HG02938 (cell line): Measurements from ENCODE around the gene ZNF536.
"Not testable (repeated sequence)": the region's sequence is repeated elsewhere in the genome, so short reads cannot be mapped to it uniquely, and the experiment has no call there.

Source experiments
- ATAC-seq: cut with Tn5 transposase; IDR thresholded peaks from one replicate; pipeline ENCODE4 v1.9.1; 2021; ENCODE audit warnings: mild to moderate bottlenecking, moderate library complexity; ENCODE audit not compliant: unreplicated experiment

ZNF536 gene

DNA sequence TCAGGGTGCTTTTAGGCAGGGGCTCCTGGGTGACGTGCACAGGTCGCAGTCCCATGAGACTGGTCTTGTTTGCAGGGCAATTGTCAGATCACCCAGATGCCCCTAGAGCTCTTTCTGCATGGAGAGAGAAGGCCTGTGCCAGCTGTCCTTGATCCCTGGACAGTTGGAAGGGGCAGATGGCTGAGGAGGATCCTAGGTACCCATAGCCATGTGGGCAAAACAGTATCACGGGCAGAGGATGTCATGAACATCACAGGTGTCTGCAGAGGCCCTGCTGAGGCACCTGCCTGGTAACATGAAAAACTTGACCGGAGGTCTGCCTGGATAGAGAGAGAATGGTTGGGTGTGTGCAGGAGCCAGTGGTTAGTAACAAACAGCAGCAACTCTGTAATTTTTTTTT is 99.3 kb downstream of the ZNF536 start:
- ATAC-seq = no peak

GRCh38 chr19:30473334-30473867 is 101.2 kb downstream of the ZNF536 start:
- no peak for ATAC-seq

- no peak for ATAC-seq
Observed at GRCh38 chr19:30476997-30477396, 104.8 kb downstream of the ZNF536 start.

GRCh38 chr19:30479231-30479630 is 107.0 kb downstream of the ZNF536 start:
- no peak for ATAC-seq

DNA sequence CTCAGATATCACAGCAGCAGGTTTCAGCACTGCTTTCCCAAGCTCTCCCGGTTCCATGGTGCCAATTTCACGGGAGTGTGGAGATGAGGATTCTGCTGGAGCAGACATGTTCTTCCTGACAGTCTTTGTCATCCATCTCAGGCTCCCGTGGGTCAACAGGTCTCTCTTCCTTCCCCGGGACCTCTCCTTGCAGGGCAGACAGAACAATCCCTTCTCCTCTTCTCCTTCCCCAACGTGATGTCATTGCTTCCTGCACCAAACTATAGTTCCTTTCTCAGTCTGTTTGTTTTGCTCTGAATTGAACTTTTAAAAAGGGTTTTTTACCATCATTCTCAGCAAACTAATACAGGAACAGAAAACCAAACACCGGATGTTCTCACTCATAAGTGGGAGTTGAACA is 107.9 kb downstream of the ZNF536 start:
- no peak for ATAC-seq

DNA sequence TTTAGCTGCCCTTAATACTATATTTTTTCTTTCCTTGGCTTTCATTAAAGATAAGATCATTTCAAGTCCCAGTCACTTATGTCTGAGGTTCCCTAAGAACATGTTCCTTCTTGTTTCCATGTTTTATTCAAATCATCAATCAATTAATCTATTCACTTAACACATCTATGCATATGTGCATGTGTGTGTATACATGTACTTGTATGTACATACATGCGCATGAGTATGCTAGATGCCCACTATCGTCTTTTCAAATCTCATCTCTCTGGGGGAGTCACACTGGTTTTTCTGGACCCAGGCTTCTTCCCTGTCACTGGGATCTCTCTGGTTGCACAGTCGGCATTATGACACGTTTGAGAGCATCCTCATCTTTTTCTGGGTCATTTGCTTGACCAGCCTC is 108.9 kb downstream of the ZNF536 start:
- ATAC-seq = no peak

- no peak for ATAC-seq
Observed at GRCh38 chr19:30481823-30482222, 109.6 kb downstream of the ZNF536 start.

DNA sequence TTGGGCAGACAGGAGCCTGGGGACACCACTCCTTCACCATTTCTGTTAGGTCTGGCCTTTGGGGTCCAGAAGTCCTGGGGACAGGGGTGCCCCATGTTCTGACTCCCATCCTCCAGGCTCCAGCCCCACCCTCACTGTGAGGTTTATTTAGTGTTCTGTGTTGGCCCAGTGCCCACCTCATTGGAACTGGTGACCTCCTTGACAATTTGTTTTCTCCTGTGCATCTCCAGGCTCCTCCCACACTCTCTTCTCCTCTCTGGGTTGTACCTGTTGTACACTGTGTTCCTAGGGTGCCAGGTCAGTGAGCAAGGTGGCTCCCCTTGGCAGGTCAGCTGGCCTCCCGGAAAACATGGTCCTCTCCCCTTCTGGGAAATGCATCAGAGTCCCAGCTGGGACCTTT is 110.8 kb downstream of the ZNF536 start:
- ATAC-seq = no peak

GRCh38 chr19:30486250-30486649 is 114.1 kb downstream of the ZNF536 start:
- not testable (repeated sequence) for ATAC-seq

GRCh38 chr19:30487178-30487577 is 115.0 kb downstream of the ZNF536 start:
- ATAC-seq = no peak

DNA sequence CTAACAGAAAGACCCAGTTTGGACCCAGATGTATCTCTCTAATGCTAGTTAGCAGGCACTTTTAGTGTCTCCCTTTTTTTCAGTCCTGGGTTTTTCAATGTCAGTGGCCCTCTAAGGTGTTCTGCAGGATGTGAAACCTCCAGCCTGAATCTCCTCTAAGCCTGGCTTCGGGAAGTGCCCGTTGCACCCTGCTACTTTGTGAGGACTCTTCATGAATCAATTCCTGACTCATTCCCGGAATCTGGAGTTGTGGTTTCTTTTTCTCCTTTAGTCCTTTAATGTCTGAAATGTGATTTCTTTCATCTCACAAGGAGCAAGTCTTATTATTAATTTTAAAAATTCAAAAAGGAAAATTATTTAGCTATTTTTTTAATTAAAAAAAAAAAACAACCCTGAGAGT is 116.0 kb downstream of the ZNF536 start:
- ATAC-seq = no peak

DNA sequence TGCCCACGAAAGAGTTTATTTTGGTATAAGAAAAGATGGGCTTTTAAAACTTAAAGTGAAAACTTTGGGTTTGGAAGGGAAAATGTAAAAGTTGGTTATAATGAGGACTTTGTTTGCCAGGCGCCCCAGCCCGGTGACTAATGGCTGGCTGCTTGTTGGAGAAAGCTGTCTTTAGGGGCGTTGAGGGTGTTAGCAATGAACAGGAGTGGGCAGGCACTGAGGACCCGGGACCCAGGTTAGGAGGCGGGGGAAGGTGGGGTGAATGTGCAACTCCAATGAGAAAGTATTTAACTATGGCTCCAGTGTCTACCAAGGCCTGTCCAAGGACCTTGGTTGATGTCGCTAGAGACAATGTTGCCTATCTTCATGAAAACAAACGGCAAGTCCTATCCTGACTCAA is 118.6 kb downstream of the ZNF536 start:
- ATAC-seq = no peak

GRCh38 chr19:30492586-30493270 is 120.5 kb downstream of the ZNF536 start:
- no peak for ATAC-seq

DNA sequence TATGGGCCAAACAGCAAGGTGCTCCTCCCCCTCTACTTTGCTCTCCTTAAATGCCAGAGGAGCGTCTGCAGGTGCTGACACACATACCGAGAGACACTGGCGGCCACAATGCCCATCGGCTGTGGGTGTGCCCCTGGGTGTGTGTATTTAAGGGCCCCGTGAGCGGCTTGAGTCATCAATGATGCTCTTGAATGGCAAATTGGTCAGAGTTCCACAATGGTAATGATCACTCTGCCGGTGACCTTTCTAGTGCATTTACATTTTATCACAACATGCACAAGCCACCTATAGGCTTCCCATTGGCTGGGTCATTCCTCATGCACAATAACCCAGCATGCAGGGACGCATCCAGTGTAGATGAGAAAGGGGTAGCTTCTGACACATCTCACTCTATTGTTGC is 124.8 kb downstream of the ZNF536 start:
- no peak for ATAC-seq

- not testable (repeated sequence) for ATAC-seq
Observed at GRCh38 chr19:30498085-30498484, 125.9 kb downstream of the ZNF536 start.

DNA sequence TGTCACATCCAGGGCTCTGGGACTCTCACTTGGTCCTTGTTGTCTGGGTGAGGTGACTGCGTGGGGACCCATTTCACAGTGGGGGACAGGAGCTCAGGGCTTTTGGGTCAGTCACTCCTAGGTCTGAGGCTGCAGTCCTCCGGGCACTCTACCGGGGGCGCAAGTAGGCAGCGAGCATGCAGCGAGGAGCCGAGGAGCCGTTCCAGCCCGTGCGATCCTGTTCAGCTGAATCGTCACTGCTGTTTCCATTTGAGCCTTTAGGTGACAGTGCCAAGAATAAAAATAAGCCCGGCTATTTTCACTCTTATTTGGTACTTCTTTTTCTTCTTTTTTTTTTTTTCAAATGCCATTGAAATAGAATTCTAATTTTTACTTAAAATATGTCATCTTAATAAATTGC is 126.5 kb downstream of the ZNF536 start:
- no peak for ATAC-seq

GRCh38 chr19:30504272-30504671 is 132.1 kb downstream of the ZNF536 start:
- ATAC-seq = no peak

DNA sequence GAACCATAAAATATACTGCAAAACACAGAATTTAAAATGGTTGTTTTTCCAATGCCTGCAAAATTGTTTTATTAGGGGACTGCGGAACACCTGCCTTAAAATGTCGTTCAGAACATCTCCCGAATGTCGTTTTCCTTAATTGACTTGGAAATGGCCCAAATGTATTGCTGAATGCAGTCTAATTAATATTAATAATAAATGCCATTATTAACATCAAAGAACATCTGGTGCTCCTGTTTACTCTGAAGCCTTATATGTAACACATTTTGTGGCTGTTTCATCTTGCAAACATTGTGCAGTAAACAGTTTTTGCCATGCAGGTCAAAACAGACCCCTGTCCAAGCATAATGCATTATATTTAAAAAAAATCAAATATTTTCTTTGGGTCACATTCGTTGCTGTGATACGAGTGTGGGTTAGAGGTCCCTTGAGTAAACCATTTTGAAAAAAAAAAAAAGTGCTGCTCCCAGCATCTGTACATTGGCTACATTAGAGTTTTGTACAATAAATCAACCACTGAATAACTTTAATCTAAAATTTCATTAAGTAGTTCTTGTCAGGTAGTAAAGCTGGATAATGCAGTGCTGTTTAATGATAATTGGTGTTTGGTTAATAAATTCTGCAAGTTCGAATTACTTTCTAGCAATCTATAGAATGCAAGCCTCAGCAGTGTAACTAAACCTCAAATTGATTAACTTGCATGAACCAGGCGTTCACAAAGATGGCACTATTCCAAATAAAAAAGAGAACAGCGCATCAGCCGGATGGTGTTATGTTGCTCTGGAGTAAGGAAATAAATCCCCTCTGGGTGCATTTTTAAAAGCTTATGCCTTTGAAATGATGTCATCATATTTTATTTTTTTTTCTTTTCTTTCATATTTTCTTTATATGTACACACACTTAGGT is 140.2 kb downstream of the ZNF536 start:
- no peak for ATAC-seq

DNA sequence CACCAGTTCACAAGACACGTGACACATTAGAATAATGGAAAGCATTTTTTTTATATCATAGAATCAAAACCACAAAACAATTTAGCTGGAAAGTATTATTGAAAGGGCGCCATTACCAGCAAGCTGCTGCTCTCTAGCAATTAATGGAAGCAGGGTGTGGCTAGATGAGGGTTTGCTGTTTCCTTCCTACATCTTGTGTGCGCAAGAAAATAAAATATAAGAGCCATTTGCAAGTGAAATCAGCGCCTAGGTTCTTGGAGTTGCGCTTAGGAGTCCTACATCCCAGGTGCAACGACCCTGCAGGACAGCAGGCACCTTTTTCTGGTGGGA is 140.9 kb downstream of the ZNF536 start:
- ATAC-seq = no peak

DNA sequence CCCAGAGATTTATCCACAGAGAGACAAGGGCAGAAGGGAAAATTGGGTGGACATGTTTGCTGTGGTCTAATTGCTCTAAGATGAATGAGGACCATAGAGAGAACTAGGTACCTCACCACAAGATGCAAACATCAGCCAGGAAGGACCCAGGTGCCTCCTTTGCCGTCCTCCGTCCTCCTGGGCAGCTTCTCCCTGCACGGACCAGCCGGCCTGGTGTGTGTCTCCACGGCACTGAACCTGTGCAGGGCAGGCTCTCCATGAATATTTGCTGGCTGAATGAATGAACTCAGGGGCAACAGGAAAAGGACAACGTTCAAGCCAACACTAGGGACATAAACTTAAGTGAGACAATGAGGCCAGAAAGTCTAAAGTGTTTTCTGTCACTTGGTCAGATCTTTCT is 143.9 kb downstream of the ZNF536 start:
- no peak for ATAC-seq

GRCh38 chr19:30516531-30516930 is 144.3 kb downstream of the ZNF536 start:
- ATAC-seq = no peak

DNA sequence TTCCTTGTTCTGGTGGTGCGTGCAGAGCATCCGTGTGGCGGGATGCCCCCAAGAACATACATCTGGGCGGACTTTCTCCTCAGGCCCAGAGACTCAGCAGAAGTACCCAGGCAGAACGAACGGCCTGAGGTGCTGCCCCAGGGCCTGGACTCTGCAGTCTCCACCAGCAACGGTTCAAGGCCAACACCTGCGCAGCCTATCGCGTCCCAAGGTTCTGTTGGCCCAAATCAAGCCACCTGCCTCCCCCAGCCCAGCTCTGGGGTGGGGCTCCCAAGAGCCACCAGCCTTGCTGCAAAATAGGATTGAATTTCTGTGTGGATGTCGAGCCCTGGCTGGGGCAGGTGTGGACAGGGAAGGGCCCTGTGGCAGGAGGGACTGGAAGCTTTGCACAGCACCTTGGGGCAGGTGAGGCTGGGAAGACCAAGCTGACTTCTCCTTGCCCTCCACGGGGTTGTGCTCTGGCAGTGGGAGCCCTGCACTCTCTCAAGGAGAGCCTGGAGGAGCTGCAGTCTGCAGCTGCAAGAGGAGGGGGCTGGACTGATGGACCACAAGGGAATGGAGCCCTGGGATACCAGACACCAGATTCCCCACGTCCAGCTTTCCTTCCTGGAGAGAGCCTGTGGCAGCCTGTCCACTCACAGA is 146.9 kb downstream of the ZNF536 start:
- no peak for ATAC-seq
